Progenitor cell of endocrine pancreas (in vitro differentiated cells): ENCODE data around the gene NFE2L3. TPM values are rescaled to one million over a fixed set of nuclear protein-coding genes. Genes with fewer than 3 reads are reported as not detected.
A peak's percentile ranks its signal among the peaks of the same experiment; 100 is the strongest.

ENCODE experiments used
- DNase-seq: peaks from one replicate; pipeline ENCODE4 v3.0.0; 2021; ENCODE audit warnings: low spot score; ENCODE audit not compliant: unreplicated experiment
- H3K27ac Mint-ChIP-seq: 2 replicates; pipeline ENCODE4 v1.8.0; 2021; ENCODE audit warnings: mild to moderate bottlenecking, moderate library complexity, mixed read lengths
- H3K27me3 Mint-ChIP-seq: 2 replicates; pipeline ENCODE4 v1.8.0; 2021; ENCODE audit warnings: mixed read lengths
- H3K36me3 Mint-ChIP-seq: 2 replicates; pipeline ENCODE4 v1.8.0; 2022; ENCODE audit warnings: mixed read lengths; ENCODE audit not compliant: insufficient read depth
- H3K4me1 Mint-ChIP-seq: 2 replicates; pipeline ENCODE4 v1.8.0; 2021; ENCODE audit warnings: low read depth, mixed read lengths
- H3K4me3 Mint-ChIP-seq: 2 replicates; pipeline ENCODE4 v1.8.0; 2021; ENCODE audit warnings: low read depth, mild to moderate bottlenecking, moderate library complexity, mixed read lengths
- H3K9me3 Mint-ChIP-seq: 2 replicates; pipeline ENCODE4 v1.8.0; 2021; ENCODE audit warnings: low read depth, mixed read lengths
- total RNA-seq: library from RNA; stranded (reverse); gene quantifications from 2 replicates; pipeline ENCODE4 v1.2.1, GENCODE V29; 2021
- TF ChIP-seq, protein P1 (sequence below): fragments of 200-600 bp; sonication (generic); IDR thresholded peaks from one replicate; pipeline ENCODE4 v1.5.0; 2021; ENCODE audit warnings: antibody characterized with exemption, mild to moderate bottlenecking; ENCODE audit not compliant: unreplicated experiment

NFE2L3 gene
- total RNA-seq, 1 donor from 2014 or later, result 28.0 TPM

- TF ChIP-seq, protein P1, sequence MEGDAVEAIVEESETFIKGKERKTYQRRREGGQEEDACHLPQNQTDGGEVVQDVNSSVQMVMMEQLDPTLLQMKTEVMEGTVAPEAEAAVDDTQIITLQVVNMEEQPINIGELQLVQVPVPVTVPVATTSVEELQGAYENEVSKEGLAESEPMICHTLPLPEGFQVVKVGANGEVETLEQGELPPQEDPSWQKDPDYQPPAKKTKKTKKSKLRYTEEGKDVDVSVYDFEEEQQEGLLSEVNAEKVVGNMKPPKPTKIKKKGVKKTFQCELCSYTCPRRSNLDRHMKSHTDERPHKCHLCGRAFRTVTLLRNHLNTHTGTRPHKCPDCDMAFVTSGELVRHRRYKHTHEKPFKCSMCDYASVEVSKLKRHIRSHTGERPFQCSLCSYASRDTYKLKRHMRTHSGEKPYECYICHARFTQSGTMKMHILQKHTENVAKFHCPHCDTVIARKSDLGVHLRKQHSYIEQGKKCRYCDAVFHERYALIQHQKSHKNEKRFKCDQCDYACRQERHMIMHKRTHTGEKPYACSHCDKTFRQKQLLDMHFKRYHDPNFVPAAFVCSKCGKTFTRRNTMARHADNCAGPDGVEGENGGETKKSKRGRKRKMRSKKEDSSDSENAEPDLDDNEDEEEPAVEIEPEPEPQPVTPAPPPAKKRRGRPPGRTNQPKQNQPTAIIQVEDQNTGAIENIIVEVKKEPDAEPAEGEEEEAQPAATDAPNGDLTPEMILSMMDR, result no peak
- no peak for DNase-seq
- no peak overlapping the region for H3K27ac Mint-ChIP-seq
- no peaks in the 10 kb centered on the region for H3K36me3 Mint-ChIP-seq
- peaks cover 5% of the 10 kb centered on the region for H3K9me3 Mint-ChIP-seq
- no peaks in the 10 kb centered on the region for H3K4me1 Mint-ChIP-seq
- no peak overlapping the region for H3K4me3 Mint-ChIP-seq
- peaks cover 4% of the 10 kb centered on the region for H3K27me3 Mint-ChIP-seq
These were observed 20.9 kb upstream of the NFE2L3 start for GRCh38 chr7:26131056-26131589.

GRCh38 chr7:26135076-26135475, 16.9 kb upstream of the NFE2L3 start:
- Mint-ChIP-seq H3K27me3 (peaks cover 4% of the 10 kb centered on the region), H3K4me3 (no peak overlapping the region), H3K9me3 (peaks cover 5% of the 10 kb centered on the region), H3K4me1 (no peaks in the 10 kb centered on the region), H3K36me3 (no peaks in the 10 kb centered on the region), H3K27ac (no peak overlapping the region)
- TF ChIP-seq, protein P1, result no peak
- DNase-seq, result no peak

GRCh38 chr7:26135551-26135950, 16.4 kb upstream of the NFE2L3 start:
- H3K27me3 Mint-ChIP-seq, result peaks cover 4% of the 10 kb centered on the region
- H3K36me3 Mint-ChIP-seq, result no peaks in the 10 kb centered on the region
- no peak overlapping the region for H3K27ac Mint-ChIP-seq
- TF ChIP-seq, protein P1, result no peak
- no peak overlapping the region for H3K4me3 Mint-ChIP-seq
- no peaks in the 10 kb centered on the region for H3K4me1 Mint-ChIP-seq
- H3K9me3 Mint-ChIP-seq, result peaks cover 5% of the 10 kb centered on the region
- DNase-seq, result no peak

DNA sequence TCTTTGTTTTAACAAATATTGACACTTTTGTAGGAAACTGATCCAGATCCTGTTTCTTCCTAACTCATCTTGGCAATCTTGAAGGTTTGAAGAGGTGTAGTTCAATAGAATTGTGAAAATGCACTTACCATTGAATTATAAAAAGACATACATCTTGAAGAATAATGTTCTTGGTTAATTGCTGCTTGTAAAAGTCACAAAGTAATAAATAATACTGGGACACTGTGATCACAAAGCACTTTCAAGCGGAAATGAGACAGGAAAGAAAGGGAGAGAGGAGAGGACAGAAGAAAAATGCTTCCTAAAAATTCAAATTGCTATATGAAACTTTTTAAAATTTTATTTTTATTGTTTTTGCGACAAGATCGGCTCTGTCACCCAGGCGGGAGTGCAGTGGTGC, 15.2 kb upstream of the NFE2L3 start:
- Mint-ChIP-seq H3K36me3 (no peaks in the 10 kb centered on the region), H3K4me1 (no peaks in the 10 kb centered on the region), H3K27me3 (peaks cover 1% of the 10 kb centered on the region), H3K9me3 (peaks cover 2% of the 10 kb centered on the region), H3K27ac (no peak overlapping the region), H3K4me3 (no peak overlapping the region)
- DNase-seq, result no peak
- TF ChIP-seq, protein P1, result no peak

DNA sequence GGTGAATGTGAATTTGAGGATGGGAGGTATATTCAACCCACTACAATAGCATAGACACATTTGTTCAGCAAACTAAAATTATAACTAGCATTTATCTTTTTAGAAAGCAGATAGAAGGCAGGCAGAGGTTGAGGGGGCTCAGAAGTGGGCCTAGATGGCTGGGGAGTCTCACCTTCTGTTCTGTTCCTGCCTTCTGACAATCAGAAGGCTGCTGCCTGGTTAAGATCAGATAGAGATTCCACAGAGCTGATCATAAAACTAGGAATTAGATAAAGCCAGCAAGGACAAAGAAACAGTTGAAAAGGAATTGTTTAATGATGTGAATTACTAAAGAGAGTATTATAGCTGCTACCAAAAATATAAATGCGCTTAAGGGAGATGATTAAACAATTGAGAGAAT, 11.6 kb upstream of the NFE2L3 start:
- Mint-ChIP-seq H3K4me3 (no peak overlapping the region), H3K36me3 (no peaks in the 10 kb centered on the region), H3K9me3 (no peaks in the 10 kb centered on the region), H3K4me1 (peaks cover 6% of the 10 kb centered on the region), H3K27ac (peak overlapping the region; percentile 16), H3K27me3 (peaks cover 6% of the 10 kb centered on the region)
- TF ChIP-seq, protein P1, result no peak
- no peak for DNase-seq
